SH-SY5Y (cell line): ENCODE measurements around the gene CELSR3.

ENCODE experiments used
- GATA2 ChIP-seq: IDR thresholded peaks from 2 replicates; pipeline ENCODE4 v1.6.1; 2011; ENCODE audit warnings: mild to moderate bottlenecking, low read depth, low read length
- GATA3 ChIP-seq: IDR thresholded peaks from 2 replicates; pipeline ENCODE4 v1.6.1; 2011; ENCODE audit warnings: low read depth, mild to moderate bottlenecking, low read length, moderate library complexity

DNA sequence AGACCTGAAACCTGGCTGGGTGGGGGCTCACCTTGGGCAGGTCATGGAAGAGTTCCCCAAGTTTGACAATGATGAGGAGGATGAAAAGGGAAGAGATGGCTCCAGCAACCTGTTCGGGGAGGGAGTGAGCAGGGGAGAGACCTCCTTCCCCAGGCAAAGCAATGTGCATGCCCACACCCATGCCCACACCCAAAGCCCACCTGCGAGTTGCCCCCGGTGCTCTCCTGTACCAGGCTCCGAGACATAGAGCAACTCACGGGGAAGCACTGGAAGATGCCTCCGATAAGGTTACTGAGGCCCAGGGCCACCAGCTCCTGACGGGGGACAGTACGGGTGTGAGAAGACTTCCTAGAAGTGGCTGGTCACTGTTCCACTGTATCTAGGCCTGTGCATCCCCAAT, 32.3 kb downstream of the CELSR3 start:
- TF ChIP-seq GATA2 (no peak), GATA3 (no peak)
